NCI-H2196 treated with DMSO at 0.1 percent for 48 hours (cell line): ENCODE data around the gene CD82.

Source experiments
- DNase-seq: peaks from one replicate; lab custom pipeline; 2025; ENCODE audit not compliant: unreplicated experiment; lab: John Stamatoyannopoulos, UW

Gene CD82

GRCh38 chr11:44565211-44565952 lies at the start of gene CD82:
Gene CD82, plus strand, starts transcription at chr11:44565663. Its CDS starts 29,000 bp downstream, at chr11:44594663.
- peak; percentile 99 for DNase-seq

- no peak for DNase-seq
Observed at GRCh38 chr11:44516688-44517507, 48.6 kb upstream of the CD82 start.

- no peak for DNase-seq
Observed at GRCh38 chr11:44517541-44517940, 47.9 kb upstream of the CD82 start.

GRCh38 chr11:44518968-44519550 lies 46.4 kb upstream of the CD82 start:
- DNase-seq: no peak

- DNase-seq: no peak
Observed at GRCh38 chr11:44519989-44520737, 45.3 kb upstream of the CD82 start.

- no peak for DNase-seq
Observed at GRCh38 chr11:44521148-44521547, 44.3 kb upstream of the CD82 start.

- DNase-seq: no peak
Observed at GRCh38 chr11:44522294-44522693, 43.2 kb upstream of the CD82 start.

GRCh38 chr11:44524346-44524745 lies 41.1 kb upstream of the CD82 start:
- no peak for DNase-seq

GRCh38 chr11:44524751-44525201 lies 40.7 kb upstream of the CD82 start:
- DNase-seq: no peak

GRCh38 chr11:44525473-44526252 lies 39.8 kb upstream of the CD82 start:
- no peak for DNase-seq

GRCh38 chr11:44526438-44526837 lies 39.0 kb upstream of the CD82 start:
- DNase-seq: no peak

GRCh38 chr11:44527476-44527875 lies 38.0 kb upstream of the CD82 start:
- DNase-seq: no peak

GRCh38 chr11:44528103-44528502 lies 37.4 kb upstream of the CD82 start:
- DNase-seq: no peak

GRCh38 chr11:44528581-44528980 lies 36.9 kb upstream of the CD82 start:
- DNase-seq: no peak

- no peak for DNase-seq
Observed at GRCh38 chr11:44529895-44530412, 35.5 kb upstream of the CD82 start.

GRCh38 chr11:44530413-44531115 lies 34.9 kb upstream of the CD82 start:
- DNase-seq: no peak

GRCh38 chr11:44531116-44531504 lies 34.4 kb upstream of the CD82 start:
- DNase-seq: no peak

GRCh38 chr11:44531636-44532035 lies 33.8 kb upstream of the CD82 start:
- no peak for DNase-seq

GRCh38 chr11:44532809-44533208 lies 32.7 kb upstream of the CD82 start:
- DNase-seq: no peak
